T-helper 2 cell treated with Interferon-gamma antibody and Interleukin-4, amounts not matched to agents 5 μg/mL and 100 μg/mL, for 36 hours (primary cell): ENCODE results near the gene PGA4.
"Not testable (repeated sequence)": the region's sequence is repeated elsewhere in the genome, so short reads cannot be mapped to it uniquely, and the experiment has no call there.

ENCODE experiments used
- DNase-seq: peaks from one replicate; pipeline ENCODE4 v3.0.0; 2021; ENCODE audit warnings: low spot score
- H3K27ac Mint-ChIP-seq: one replicate; pipeline ENCODE4 v1.8.0; 2021; ENCODE audit warnings: mild to moderate bottlenecking, mixed read lengths
- H3K27me3 Mint-ChIP-seq: one replicate; pipeline ENCODE4 v1.8.0; 2021; ENCODE audit warnings: low read depth, mixed read lengths
- H3K36me3 Mint-ChIP-seq: one replicate; pipeline ENCODE4 v1.8.0; 2021; ENCODE audit warnings: low read depth, mixed read lengths
- H3K4me1 Mint-ChIP-seq: one replicate; pipeline ENCODE4 v1.8.0; 2021; ENCODE audit warnings: low read depth, mixed read lengths
- H3K4me3 Mint-ChIP-seq: one replicate; pipeline ENCODE4 v1.8.0; 2022; ENCODE audit warnings: mild to moderate bottlenecking, moderate library complexity, mixed read lengths
- H3K9me3 Mint-ChIP-seq: one replicate; pipeline ENCODE4 v1.8.0; 2021; ENCODE audit warnings: mixed read lengths

PGA4 gene

DNA sequence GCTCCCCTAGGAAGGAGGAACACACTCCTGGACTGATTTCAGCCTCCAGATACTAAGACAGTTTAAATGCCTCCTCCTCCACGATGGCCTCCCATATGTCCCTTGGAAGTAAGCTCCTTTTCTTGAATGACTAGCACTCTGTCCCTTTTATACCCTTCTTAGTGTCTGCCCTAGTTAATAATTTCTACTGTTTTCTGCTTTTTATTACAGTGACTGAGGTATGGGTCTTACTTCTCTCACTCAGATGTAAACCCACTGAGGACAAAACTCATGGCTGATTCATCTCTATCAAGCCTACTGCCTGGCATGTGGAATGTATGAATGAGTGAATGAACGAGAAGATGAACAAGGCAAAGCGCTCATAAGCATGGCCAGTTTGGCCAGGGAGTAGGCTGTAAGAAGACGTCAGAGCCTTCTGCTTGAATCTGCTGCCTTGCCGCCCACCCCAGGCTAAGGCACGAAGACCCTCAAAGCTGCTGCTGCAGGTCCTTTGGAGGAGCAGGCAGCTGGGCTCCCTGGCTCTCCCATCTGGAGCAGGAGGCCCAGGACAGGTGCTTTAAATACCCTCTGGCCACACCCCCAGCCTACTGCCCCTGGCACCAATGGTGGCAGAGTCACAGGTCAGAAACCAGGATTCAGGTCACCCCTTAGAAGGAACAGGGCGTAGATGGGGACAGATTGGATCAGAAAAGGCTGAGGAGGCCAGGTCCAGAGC lies 27.0 kb upstream of the PGA4 start:
- peak overlapping the region; percentile 17 for H3K27ac Mint-ChIP-seq
- no peak overlapping the region for H3K4me3 Mint-ChIP-seq
- DNase-seq: no peak
- H3K4me1 Mint-ChIP-seq: no peaks in the 10 kb centered on the region
- no peaks in the 10 kb centered on the region for H3K9me3 Mint-ChIP-seq
- peaks cover 11% of the 10 kb centered on the region for H3K27me3 Mint-ChIP-seq
- H3K36me3 Mint-ChIP-seq: no peaks in the 10 kb centered on the region

DNA sequence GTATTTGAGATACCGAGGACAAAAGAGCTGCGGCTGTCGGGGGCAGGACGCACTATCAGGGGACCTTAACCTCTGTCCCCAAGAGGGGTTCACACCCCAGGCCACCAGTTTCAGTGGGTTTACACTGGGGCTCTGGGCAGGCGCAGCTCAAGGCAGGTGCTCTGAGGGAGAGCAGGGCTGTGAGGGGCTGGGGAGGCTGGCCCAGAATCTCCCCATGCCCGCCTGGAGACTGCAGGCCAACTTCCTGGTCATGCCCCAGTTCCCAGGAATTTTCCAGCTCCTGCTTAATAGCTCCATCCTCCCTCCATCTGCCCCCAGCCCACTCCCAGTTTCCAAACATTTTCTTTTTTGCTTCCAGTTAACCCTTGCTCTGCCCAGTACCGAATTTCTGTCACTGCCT lies 26.4 kb upstream of the PGA4 start:
- H3K27ac Mint-ChIP-seq: no peak overlapping the region

DNA sequence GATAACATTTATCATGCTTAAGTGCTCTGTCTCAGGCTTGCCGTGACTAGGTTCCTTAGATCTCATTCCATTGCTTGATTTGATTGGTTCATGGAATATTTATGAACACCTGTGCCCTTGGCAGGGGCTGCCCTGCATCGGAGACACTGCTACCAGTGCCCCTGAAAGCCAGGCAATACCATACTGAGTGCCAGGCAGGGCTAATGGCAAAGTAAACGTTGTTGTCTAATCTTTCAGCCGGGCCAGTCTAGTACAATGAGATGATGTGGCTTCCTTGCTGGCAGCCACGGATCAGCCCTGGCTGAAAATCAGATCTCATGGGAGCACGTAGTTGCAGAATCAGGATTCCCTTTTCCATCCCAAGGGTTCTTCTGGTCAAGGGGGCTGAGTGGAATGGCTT lies 23.8 kb upstream of the PGA4 start:
- Mint-ChIP-seq H3K27me3 (peaks cover 18% of the 10 kb centered on the region), H3K27ac (no peak overlapping the region), H3K9me3 (no peaks in the 10 kb centered on the region), H3K4me1 (no peaks in the 10 kb centered on the region), H3K36me3 (no peaks in the 10 kb centered on the region), H3K4me3 (no peak overlapping the region)
- no peak for DNase-seq

More for the DNA sequence above, 26.4 kb upstream of the PGA4 start:
- Mint-ChIP-seq H3K4me1 (no peaks in the 10 kb centered on the region), H3K9me3 (no peaks in the 10 kb centered on the region), H3K27me3 (peaks cover 12% of the 10 kb centered on the region), H3K36me3 (no peaks in the 10 kb centered on the region), H3K4me3 (no peak overlapping the region)
- DNase-seq: no peak

DNA sequence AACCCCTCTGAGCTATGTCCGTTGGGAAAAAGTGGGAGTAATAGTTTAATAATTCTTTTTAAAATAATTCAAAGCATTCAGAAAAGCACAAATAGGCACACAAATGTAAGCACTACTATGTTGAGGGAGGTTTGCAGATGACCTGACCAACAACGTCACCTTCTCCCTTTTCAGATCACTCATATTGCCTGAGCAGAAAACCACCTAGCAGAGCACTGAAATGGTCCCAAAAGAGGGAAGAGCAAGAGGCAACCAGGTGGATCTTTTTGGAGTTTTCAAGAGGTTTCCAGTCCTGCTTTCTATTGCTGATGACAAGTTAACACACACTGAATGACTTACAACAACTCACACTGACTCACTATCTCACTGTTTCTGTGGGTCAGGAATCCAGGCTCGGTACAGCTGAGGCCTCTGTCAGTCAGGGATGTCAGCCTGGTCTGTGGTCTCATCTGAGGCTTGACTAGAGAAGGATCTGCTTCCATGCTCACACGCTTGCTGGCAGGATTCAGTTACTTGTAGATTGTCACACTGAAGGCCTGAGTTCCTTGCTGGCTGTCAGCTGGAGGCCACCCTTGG lies 23.1 kb upstream of the PGA4 start:
- Mint-ChIP-seq H3K4me1 (no peaks in the 10 kb centered on the region), H3K9me3 (no peaks in the 10 kb centered on the region), H3K4me3 (no peak overlapping the region), H3K27ac (no peak overlapping the region), H3K36me3 (no peaks in the 10 kb centered on the region), H3K27me3 (peaks cover 20% of the 10 kb centered on the region)
- DNase-seq: no peak

DNA sequence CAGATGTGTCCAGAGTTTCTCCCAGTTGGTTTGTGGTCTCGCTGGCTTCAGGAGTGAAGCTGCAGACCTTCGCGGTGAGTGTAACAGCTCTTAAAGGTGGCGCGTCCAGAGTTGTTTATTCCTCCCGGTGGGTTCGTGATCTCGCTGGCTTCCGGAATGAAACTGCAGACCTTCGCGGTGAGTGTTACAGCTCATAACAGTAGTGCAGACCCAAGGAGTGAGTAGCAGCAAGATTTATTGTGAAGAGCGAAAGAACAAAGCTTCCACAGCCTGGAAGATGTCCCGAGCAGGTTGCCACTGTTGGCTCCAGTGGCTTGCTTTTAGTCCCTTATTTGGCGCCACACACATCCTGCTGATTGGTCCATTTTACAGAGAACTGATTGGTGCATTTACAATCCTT lies 20.7 kb upstream of the PGA4 start:
- Mint-ChIP-seq H3K4me3 (no peak overlapping the region), H3K4me1 (no peaks in the 10 kb centered on the region), H3K27me3 (peaks cover 11% of the 10 kb centered on the region), H3K27ac (no peak overlapping the region), H3K36me3 (no peaks in the 10 kb centered on the region), H3K9me3 (no peaks in the 10 kb centered on the region)
- DNase-seq: no peak

DNA sequence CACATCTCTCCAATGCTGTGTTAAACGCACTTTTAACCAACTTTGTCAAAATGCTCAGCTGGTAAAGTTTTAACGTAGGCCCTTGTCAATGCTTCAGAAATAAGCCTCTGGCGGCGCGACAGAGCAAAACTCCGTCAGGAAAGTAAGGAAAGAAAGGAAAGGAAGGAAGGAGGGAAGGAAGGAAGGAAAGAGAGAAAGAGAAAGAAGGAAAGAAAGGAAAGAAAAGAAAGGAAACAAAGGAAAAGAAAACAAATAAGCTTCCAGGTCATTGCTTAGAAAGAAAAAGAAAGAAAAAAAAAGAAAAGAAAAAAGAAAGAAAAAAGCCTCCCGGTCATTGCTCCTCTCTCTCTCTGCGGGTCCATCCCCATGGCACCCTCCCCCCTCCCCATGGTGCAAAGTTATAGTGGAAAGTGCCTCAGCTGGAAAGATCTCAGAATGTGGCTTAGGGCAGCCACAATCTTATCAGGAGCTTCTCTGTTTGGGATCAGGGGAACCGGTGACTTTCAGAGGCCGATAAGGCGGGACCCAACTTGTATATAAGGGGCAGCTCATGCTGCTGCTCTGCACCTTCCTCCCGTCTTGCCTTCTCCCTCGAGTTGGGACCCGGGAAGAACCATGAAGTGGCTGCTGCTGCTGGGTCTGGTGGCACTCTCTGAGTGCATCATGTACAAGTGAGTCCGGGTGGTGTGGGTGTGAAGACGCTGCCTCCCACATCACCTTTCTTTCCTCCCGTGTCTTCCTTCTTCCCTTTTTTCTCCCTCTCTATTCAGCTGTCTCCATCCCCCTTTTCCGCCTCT lies 19.0 kb upstream of the PGA4 start, which contains the start of gene PGA3:
Gene PGA3 (plus strand): TSS at position 566 of the 797 bp plus-strand sequence. CDS start 50 bp downstream, at position 616.
- not testable (repeated sequence) for H3K4me3 Mint-ChIP-seq, H3K4me1 Mint-ChIP-seq, H3K27ac Mint-ChIP-seq, H3K36me3 Mint-ChIP-seq, H3K9me3 Mint-ChIP-seq, DNase-seq
- peaks cover 11% of the 10 kb centered on the region for H3K27me3 Mint-ChIP-seq

DNA sequence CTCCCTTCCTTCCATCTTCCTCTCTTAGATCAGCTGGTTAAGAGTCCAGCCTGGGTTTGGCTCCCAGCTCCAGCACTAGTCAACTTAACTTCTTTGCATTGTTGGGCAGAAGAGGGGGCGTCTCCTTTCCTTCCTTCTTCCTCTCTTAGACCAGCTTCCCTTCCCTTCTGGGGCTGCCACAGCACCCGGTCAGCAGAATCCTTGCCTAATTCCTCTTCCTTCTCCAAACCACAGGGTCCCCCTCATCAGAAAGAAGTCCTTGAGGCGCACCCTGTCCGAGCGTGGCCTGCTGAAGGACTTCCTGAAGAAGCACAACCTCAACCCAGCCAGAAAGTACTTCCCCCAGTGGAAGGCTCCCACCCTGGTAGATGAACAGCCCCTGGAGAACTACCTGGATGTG lies 18.3 kb upstream of the PGA4 start:
- not testable (repeated sequence) for H3K9me3 Mint-ChIP-seq, DNase-seq, H3K27ac Mint-ChIP-seq, H3K36me3 Mint-ChIP-seq, H3K4me3 Mint-ChIP-seq, H3K4me1 Mint-ChIP-seq
- H3K27me3 Mint-ChIP-seq: peaks cover 11% of the 10 kb centered on the region

DNA sequence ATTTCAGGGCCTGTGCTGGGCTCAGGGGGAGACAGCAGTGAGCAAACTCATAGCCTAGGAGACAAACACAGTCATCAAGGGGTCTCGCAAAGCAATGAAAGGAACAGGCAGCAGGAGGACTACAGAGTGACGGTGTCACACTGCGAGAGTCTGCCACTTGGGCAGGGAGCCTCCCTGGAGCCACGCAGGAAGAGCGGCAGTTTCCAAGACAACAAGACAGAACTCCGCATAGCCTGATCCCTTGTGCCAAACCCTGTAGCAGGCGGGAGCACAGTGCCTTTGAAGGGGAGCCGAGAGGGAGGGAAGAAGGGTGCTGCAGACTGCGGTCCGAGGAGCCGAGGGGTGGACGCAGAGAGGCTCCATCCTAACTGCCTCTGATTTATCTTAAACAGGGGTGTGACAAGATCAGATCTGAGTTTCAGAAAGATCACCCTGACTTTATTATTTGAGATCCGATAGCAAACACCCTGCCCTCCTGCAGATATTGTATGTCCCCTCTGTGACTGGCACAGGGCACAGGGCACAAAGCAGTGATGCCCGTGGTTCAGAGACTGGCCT lies 17.6 kb upstream of the PGA4 start:
- H3K4me1 Mint-ChIP-seq: not testable (repeated sequence)

DNA sequence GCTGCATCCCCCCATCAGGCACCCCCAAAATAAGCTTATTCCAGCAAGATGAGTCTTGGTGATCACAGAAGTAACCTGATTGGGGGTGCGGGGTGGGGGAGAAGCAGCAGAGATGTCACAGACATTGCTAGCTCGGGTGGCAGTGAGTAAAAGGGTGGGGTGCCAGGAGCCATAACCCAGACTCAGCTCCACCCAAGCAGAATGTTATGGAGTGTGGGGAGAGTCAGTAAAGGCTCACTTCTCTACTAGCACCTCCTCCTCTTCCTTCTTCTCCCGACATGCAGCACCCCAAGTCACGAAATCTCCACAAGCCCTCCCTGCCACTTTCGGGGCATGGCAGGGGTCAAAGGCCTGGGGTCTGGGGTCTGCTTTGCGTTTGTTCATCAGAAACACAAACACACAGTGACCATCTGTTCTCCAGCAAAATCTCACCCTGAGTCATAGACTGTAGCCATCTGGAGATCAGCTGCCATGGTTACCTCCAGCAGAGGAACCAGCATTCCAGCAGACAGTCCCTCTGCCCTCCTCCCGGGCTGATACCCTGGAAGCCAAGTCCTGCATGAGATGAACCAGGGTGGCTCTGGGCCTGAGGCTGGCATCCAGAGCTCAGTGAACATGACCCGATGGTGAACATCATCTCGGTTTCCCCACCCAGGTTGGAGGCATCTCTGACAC lies 14.4 kb upstream of the PGA4 start:
- H3K27ac Mint-ChIP-seq, H3K27me3 Mint-ChIP-seq, H3K4me3 Mint-ChIP-seq, H3K4me1 Mint-ChIP-seq, H3K36me3 Mint-ChIP-seq, H3K9me3 Mint-ChIP-seq, DNase-seq: not testable (repeated sequence)

More for the DNA sequence above, 17.6 kb upstream of the PGA4 start:
- not testable (repeated sequence) for H3K36me3 Mint-ChIP-seq, H3K27ac Mint-ChIP-seq, DNase-seq, H3K9me3 Mint-ChIP-seq, H3K4me3 Mint-ChIP-seq
- H3K27me3 Mint-ChIP-seq: peaks cover 11% of the 10 kb centered on the region

DNA sequence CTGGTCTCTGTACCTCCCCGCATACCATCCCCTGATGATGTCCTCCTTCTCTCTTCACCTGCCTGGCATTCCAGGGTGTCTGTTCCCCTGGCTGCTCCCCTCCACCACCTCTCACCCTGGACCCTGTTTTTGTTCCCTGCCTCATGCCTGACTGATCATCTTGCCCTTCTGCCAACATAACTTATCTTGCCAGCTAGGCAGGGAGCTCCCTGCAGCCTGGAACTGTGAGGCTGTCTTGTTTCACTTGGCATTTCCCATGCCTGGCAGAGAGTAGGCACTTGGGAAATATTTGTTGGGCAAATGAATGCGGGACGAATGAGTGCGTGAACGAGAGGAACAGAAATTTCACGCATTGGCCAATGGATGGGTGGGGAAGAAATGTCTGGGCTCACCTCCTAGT lies 11.5 kb upstream of the PGA4 start:
- H3K9me3 Mint-ChIP-seq, H3K4me3 Mint-ChIP-seq, H3K27ac Mint-ChIP-seq, H3K27me3 Mint-ChIP-seq, DNase-seq, H3K36me3 Mint-ChIP-seq, H3K4me1 Mint-ChIP-seq: not testable (repeated sequence)

DNA sequence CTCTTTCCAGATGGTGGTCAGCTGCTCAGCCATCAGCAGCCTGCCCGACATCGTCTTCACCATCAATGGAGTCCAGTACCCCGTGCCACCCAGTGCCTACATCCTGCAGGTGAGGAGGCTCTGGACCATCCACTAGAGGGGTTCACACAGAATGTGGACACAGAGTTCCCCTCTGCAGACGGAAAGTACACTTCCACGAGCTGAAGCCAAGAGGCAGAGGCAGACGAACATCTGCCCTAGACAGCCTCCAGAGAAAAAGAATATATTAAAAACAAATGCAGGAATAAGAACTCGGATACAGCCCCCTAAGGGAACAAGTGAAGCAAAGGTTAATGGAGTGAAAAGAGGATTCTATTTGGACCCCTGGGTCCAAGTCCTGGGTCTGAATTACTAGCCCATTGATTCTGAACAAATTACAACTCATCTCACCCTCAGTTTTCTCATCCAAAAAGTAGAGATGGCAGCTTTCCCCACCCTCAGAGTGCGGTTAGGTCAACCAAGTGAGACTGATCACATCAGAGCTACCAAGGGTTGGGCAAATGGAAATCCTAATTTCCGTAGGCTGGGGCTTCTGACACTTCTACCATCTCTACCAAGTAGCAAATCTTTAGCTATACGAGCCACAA lies 10.7 kb upstream of the PGA4 start:
- not testable (repeated sequence) for H3K27me3 Mint-ChIP-seq, H3K9me3 Mint-ChIP-seq, H3K36me3 Mint-ChIP-seq, H3K4me3 Mint-ChIP-seq, H3K4me1 Mint-ChIP-seq, H3K27ac Mint-ChIP-seq, DNase-seq

DNA sequence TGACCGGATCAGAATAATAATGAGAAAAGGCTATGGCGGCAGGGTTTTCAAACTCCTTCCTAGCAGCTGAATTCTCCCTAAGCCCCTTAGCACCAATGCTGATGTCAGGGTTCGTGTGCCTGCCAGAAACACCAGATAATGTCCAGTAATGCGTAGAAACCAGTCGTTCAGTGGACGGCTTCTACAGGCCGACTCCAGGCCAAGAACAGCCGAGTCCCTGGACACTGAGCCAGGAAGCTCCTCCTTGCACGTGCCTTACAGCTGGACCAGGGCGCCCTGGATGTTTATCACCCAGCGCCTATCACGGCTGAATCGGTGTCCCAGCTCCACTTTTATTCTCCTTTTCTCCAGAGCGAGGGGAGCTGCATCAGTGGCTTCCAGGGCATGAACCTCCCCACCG lies 9.9 kb upstream of the PGA4 start:
- not testable (repeated sequence) for H3K27me3 Mint-ChIP-seq, H3K4me1 Mint-ChIP-seq, H3K9me3 Mint-ChIP-seq, DNase-seq, H3K4me3 Mint-ChIP-seq, H3K27ac Mint-ChIP-seq, H3K36me3 Mint-ChIP-seq

DNA sequence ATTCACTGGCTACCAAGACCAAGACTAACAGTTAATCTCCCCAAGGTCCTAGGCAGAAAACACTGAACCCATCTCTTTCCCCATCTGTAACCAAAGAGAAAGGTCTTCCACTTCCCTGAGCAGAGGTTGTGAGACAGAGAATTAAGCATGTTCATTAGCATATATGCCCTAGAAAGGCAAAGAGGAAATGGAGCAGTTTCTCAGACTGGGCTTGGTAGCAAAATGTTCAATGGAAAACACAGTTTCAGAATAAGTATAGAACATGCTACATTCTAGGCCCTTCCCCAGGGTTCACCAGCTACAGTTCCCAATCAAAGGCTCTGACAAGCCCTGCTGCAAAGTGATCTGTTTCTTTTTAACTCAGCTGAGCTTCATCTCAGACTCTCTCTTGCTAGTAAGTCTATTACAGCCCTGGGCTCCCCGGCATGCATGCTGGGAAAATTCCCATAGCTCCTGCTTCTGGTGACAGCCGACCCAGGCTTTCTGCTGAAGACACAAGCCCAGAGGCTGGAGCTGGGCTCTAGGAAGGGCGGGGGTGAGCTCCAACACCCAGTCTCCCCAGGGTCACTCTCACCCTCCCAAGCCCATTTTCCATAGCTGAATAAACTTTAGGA lies 8.3 kb upstream of the PGA4 start:
- not testable (repeated sequence) for H3K27me3 Mint-ChIP-seq, H3K4me3 Mint-ChIP-seq, H3K9me3 Mint-ChIP-seq, H3K4me1 Mint-ChIP-seq, H3K27ac Mint-ChIP-seq, DNase-seq, H3K36me3 Mint-ChIP-seq
